ENCODE measurements around the gene FAM110A. TPM values are rescaled to one million over a fixed set of nuclear protein-coding genes. Genes with fewer than 3 reads are reported as not detected.

FAM110A gene
- total and polyA plus RNA-seq, 2 donors (not counting 1 experiment from before 2014, with no cell fraction given) = 15.6 to 18.4 TPM

- Histone ChIP-seq H3K27ac (ENCODE audit: low read length in 2 of 2) (no peak overlapping the region), H2AFZ (ENCODE audit: insufficient read depth, low read depth, low read length, poor library complexity, severe bottlenecking) (no peak overlapping the region)
Measured at GRCh38 chr20:830011-830521, 3.4 kb upstream of the FAM110A start.

GRCh38 chr20:831251-831650 lies 2.3 kb upstream of the FAM110A start:
- no peak overlapping the region for H3K27ac ChIP-seq (ENCODE audit: low read length in 2 of 2)
- no peaks in the 10 kb centered on the region for H3K27me3 ChIP-seq (replicated peaks in 1 of 4; ENCODE audit: control extremely low read depth in 1 of 4, control insufficient read depth in 3 of 4, insufficient read depth in 4 of 4, low read length in 3 of 4)
- no peaks in the 10 kb centered on the region for H4K20me1 ChIP-seq (ENCODE audit: control insufficient read depth, insufficient read depth, low read length, poor library complexity, severe bottlenecking)
- DNase-seq = no peak
- H3K36me3 ChIP-seq (replicated peaks in 1 of 2; ENCODE audit: control extremely low read depth in 1 of 2, control insufficient read depth in 1 of 2, extremely low read depth in 1 of 2, insufficient read depth in 2 of 2, low read length in 1 of 2) = no peaks in the 10 kb centered on the region
- no peak for ATAC-seq (ENCODE audit: low read depth)
- peaks cover 24% of the 10 kb centered on the region for H3K79me2 ChIP-seq (ENCODE audit: control insufficient read depth, insufficient read depth, low read length)
- intact Hi-C loops (cut with micrococcal nuclease) = loop anchor here (5.0 kb wide), 1 partner anchor 1271 kb away; the partner anchor contains the start of gene STK35
- no peaks in the 10 kb centered on the region for H3K9me3 ChIP-seq (ENCODE audit: control extremely low read depth in 1 of 3, control insufficient read depth in 2 of 3, insufficient read depth in 1 of 3, low read length in 2 of 3)
- no CpG with 5 or more reads among the region's 3 CpGs for WGBS (ENCODE audit: insufficient coverage)
- ChIA-PET CTCF (interaction anchor here (3.5 to 7.2 kb wide), 3 partner anchors 14 to 125 kb away, joined by 30 to 59 read pairs (median 46); no protein-coding TSS in a partner anchor), POLR2A (no interaction called here)
- H3K4me1 Mint-ChIP-seq = peaks cover 24% of the 10 kb centered on the region
- peaks cover 3% of the 10 kb centered on the region for H3K27me3 Mint-ChIP-seq
- no peak overlapping the region for H2AFZ ChIP-seq (ENCODE audit: insufficient read depth, low read depth, low read length, poor library complexity, severe bottlenecking)
- no peak overlapping the region for H3K4me3 Mint-ChIP-seq
- H3K4me2 ChIP-seq (replicated peaks; ENCODE audit: low read depth, low read length, poor library complexity, severe bottlenecking) = no peak overlapping the region
- TF ChIP-seq EZH2 (IDR thresholded peaks at IDR 0.05; ENCODE audit: borderline replicate concordance, insufficient read depth, low read depth, low read length, poor library complexity, severe bottlenecking) = no peak
- TF ChIP-seq CTCF (IDR thresholded peaks at IDR 0.05) = no peak
- H3K4me1 ChIP-seq (ENCODE audit: control insufficient read depth in 2 of 2, insufficient read depth in 2 of 2, low read length in 2 of 2) = peaks cover 21 to 23% of the 10 kb centered on the region in 2 donors
- H3K9ac ChIP-seq (ENCODE audit: low read length) = no peak overlapping the region
- no peaks in the 10 kb centered on the region for H3K9me3 Mint-ChIP-seq (ENCODE audit: insufficient read depth)
- no peak overlapping the region for H3K27ac Mint-ChIP-seq
- H3K4me3 ChIP-seq (ENCODE audit: control extremely low read depth in 1 of 5, extremely low read depth in 1 of 5, insufficient read depth in 1 of 5, low read depth in 2 of 5, low read length in 4 of 5) = no peak overlapping the region

More at GRCh38 chr20:830011-830521, 3.4 kb upstream of the FAM110A start:
- Histone ChIP-seq H3K27me3 (replicated peaks in 1 of 4; ENCODE audit: control extremely low read depth in 1 of 4, control insufficient read depth in 3 of 4, insufficient read depth in 4 of 4, low read length in 3 of 4) (peaks cover 0 to 3% (median 0%) of the 10 kb centered on the region in 4 experiments), H3K4me3 (ENCODE audit: control extremely low read depth in 1 of 5, extremely low read depth in 1 of 5, insufficient read depth in 1 of 5, low read depth in 2 of 5, low read length in 4 of 5) (no peak overlapping the region), H3K9ac (ENCODE audit: low read length) (no peak overlapping the region), H3K4me1 (ENCODE audit: control insufficient read depth in 2 of 2, insufficient read depth in 2 of 2, low read length in 2 of 2) (peaks cover 11 to 14% of the 10 kb centered on the region in 2 donors), H3K4me2 (replicated peaks; ENCODE audit: low read depth, low read length, poor library complexity, severe bottlenecking) (no peak overlapping the region), H3K79me2 (ENCODE audit: control insufficient read depth, insufficient read depth, low read length) (peaks cover 15% of the 10 kb centered on the region), H3K9me3 (ENCODE audit: control extremely low read depth in 1 of 3, control insufficient read depth in 2 of 3, insufficient read depth in 1 of 3, low read length in 2 of 3) (no peaks in the 10 kb centered on the region), H3K36me3 (replicated peaks in 1 of 2; ENCODE audit: control extremely low read depth in 1 of 2, control insufficient read depth in 1 of 2, extremely low read depth in 1 of 2, insufficient read depth in 2 of 2, low read length in 1 of 2) (no peaks in the 10 kb centered on the region), H4K20me1 (ENCODE audit: control insufficient read depth, insufficient read depth, low read length, poor library complexity, severe bottlenecking) (no peaks in the 10 kb centered on the region)
- Mint-ChIP-seq H3K27me3 (peaks cover 6% of the 10 kb centered on the region), H3K27ac (no peak overlapping the region), H3K4me1 (peaks cover 14% of the 10 kb centered on the region), H3K9me3 (ENCODE audit: insufficient read depth) (no peaks in the 10 kb centered on the region), H3K4me3 (no peak overlapping the region)
- WGBS (ENCODE audit: insufficient coverage) = 92% methylated on average over 5 of the region's 8 CpGs
- ChIA-PET CTCF (interaction anchor here (0.7 to 7.2 kb wide), 4 partner anchors 11 to 624 kb away, joined by 3 to 59 read pairs (median 24); no protein-coding TSS in a partner anchor), POLR2A (no interaction called here)
- intact Hi-C loops (cut with micrococcal nuclease) = loop anchor here (5.0 kb wide), 1 partner anchor 1272 kb away; the partner anchor contains the start of gene STK35
- DNase-seq (no peak), ATAC-seq (ENCODE audit: low read depth) (no peak)
- no peak for TF ChIP-seq EZH2 (IDR thresholded peaks at IDR 0.05; ENCODE audit: borderline replicate concordance, insufficient read depth, low read depth, low read length, poor library complexity, severe bottlenecking)

Data from B cell (primary cell).